IPS-11a (cell line): ENCODE measurements around the gene ABHD8.

Experiments used
- H3K4me3 ChIP-seq: one replicate; pipeline ENCODE4 v1.5.1; 2013; ENCODE audit warnings: low read depth, low read length, control low read depth

The ABHD8 gene, protein sequence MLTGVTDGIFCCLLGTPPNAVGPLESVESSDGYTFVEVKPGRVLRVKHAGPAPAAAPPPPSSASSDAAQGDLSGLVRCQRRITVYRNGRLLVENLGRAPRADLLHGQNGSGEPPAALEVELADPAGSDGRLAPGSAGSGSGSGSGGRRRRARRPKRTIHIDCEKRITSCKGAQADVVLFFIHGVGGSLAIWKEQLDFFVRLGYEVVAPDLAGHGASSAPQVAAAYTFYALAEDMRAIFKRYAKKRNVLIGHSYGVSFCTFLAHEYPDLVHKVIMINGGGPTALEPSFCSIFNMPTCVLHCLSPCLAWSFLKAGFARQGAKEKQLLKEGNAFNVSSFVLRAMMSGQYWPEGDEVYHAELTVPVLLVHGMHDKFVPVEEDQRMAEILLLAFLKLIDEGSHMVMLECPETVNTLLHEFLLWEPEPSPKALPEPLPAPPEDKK

DNA sequence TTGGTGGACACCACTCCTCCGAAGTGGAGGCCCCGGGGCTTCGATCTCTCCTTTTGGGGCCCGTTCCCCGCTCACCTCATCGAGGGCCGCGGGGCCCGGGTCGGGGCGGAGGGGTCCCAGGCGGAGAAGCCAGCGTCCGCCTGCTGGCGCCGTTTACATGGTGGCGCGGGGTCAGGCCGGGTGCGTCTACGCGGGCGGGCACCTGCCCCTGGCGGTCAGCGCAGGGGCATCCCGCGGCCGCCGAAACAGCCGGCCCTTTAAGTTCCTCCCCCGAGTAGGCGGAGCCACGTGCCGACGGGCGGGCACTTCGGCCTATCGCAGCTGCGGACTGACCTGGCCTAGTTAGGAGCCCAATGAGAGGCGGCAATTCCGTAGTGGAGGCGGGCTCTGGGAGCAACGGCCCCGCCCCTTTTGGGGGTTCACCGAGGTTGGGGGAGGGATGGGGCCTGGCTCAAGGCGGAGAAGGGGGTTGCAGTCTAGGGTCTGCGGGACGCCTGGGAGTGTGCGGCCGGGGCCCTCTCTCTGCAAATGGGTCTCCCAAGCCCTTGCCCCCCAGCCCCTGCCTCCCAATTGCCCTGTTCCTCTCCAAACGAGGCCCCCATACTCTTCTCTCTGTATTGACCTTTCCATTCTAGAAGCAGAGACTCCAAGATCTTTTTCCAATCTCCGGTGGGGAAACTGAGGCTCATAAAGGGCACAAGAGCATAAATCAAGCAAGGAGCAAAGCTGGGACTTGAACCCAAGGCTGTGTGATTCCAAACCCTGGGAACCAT lies at the start of gene ABHD8:
TSS of gene ABHD8 (minus strand) at position 259 of the 773 bp plus-strand sequence. CDS start 1,809 bp downstream, outside the sequence.
- peak within 1 kb of the TSS; percentile 37 for H3K4me3 ChIP-seq

DNA sequence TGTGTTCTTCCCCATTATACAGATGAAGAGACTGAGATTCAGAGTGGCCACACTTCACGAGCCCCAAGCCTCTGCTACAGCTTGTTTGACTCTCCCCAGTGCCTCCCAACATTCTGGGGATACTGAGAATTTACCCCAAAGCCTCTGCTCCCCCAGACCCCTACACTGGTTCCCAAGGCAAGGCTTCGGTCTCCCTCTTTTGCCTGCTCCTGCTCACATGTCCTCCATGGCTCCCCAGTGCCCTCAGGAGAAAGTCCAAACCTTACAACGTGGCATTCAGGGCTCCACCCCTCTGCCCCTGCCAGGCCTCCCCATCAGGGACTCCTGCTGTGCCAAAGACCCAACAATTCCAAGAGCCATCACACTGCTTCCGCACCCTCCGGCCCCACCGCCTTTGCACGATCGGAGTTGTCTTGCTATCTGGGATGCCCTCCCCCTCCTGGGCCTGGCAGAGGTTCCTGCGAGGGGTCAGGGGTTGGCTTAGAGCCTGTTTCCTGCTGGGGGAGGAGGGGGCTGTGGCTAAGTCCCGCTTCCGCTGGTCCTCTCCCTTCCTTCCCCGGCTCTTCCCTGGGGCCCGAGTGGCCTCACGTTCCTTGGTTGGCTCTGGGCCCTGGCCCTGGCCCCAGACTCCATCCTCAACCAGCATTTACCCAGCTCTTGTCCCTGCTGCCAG lies 49.5 kb upstream of the ABHD8 start:
- no peak overlapping the region for H3K4me3 ChIP-seq

DNA sequence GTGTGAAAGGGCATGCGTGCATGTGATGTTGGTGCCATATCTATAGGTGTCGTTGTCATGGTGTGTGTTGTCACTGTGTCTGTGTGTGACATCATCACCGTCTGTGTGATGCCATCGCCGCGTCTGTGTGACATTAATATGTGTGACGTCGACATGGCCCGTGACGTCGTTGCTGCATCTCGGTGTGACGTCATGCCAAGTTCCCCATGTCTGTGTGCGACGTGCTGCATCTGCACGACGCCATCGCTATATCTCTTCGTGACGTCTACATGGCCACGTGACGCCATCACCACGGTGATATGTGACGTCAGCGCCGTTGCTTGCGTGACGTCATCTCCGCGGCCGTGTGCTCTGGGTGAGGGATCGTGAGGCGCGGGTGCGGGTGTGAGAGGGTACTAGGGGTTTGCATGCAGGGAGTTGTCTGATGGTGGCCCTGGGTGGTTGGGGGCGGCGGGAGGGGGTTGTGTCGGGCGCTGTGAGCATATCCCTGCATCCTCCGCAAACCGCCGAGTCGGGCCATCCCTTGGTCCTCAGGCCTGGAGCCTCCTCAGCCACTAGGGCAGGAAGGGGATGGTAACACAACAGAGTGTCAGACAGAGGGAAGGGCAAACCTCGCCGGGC lies 48.7 kb upstream of the ABHD8 start:
- H3K4me3 ChIP-seq = no peak overlapping the region

DNA sequence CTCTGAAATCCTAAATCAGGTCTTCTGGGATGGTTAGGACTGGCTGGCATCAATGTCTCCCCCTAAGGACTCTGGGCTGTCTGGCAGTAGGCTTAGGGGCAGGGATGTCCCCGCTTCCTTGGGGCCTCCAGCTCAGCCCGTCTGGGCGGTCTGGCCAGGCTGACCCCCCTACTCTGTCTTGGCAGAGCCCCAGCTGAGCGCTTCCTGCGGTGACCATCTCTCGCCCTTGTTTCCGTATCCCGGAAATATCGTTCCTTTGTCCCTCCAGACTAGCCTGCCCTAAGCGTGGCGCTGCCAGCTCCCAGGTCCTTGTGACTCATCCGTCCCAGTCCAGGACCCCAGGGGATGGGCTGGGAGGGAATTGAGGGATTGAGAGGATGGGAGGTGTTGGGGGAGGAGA lies 45.5 kb upstream of the ABHD8 start:
- H3K4me3 ChIP-seq = no peak overlapping the region

DNA sequence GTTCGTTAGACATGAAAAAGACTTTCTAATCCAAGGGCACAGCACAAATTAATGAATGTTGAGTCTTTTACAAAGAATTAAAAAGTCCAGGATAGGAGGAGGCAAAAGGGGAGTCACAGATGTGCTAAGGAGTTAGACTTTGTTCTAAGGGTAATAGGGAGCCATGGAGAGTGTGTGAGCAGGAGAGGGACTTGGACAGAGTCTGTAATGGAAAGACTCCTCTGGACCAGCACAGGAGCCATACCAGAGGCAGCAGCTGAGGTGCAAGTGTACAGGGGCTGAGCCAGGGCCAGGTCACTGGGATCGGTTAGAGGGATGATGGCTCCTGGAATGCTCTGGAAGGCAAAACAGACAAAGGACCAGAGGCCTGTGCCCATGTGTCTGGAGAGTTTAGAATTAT lies 44.7 kb upstream of the ABHD8 start:
- H3K4me3 ChIP-seq = no peak overlapping the region

DNA sequence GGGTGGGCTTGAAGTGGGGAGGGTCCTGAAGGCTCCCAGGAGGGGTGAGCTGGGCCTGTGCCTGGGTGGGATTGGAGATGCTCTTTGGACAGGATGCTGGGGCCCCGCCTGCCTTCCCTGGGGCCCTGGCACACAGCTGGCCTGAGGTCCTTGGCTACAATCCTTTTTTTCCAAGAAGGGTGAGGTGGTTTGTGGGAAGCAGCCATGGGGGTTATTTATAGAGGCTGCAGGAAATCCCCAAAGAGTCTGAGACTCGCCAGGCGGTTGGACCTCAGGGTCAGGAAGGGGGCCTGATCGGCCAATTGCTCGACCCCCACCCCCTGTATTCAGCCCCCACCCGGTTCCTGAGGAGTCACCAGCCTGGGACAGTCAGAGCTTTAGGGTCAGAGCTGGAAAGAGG lies 44.1 kb upstream of the ABHD8 start:
- no peak overlapping the region for H3K4me3 ChIP-seq

DNA sequence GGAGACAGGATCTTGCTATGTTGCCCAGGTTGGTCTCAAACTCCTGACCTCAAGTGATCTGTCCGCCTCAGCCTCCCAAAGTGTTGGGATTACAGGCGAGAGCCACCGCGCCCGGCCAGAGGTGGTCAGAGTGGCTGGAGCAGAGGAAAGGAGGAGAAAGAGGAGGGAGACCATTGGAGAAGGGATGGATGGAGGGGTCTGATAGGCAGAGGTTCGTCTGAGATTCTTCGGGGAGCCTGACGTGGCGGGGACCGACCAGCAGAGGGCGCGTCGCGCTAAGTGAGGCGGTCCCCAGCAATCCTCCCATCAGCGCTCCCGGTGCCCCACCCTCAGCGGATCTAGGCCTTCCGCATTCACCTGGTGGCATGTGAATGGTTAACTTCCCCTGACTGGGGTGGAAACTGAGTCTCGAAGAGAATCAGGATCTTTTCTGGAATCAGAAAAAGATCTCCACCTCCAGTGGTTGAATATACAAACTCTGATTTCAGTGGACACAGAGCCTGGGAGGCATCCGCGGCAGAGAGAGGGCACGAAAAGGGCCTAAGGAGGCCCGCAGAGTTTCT lies 43.0 kb upstream of the ABHD8 start:
- no peak overlapping the region for H3K4me3 ChIP-seq

DNA sequence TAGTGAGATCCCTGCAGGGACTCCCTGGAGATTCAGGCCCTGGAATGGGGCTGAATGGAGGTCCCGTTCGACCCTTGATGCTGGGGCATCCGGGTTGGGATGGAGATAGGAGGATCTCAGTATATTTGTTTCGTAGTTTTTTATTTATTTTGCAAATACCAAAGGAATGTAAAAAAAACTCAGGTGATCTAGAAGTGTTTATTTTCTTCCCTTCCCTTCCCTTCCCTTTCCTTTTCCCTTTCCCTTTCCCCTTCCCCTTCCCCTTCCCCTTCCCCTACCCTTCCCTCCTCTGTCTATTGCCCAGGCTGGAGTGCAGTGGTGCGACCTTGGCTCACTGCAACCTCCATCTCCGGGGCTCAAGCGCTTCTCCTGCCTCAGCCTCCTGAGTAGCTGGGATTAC lies 38.6 kb upstream of the ABHD8 start:
- H3K4me3 ChIP-seq = no peak overlapping the region

DNA sequence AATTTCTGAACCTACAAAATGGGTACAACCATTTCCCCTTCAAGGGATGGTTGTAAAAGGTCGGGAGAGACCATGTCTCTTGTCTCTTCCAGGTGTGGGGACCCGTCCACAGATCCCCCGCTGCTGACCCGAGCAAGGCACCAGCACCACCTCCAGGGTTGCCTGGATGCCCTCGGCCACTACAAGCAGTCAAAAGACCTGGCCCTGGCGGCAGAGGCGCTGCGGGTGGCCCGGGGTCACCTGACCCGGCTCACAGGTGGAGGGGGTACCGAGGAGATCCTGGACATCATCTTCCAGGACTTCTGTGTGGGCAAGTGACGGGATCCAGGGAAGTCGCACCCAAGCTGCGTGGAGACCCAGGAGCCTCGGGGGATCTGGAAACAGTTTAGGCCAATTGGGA lies 38.2 kb upstream of the ABHD8 start:
- H3K4me3 ChIP-seq = no peak overlapping the region

DNA sequence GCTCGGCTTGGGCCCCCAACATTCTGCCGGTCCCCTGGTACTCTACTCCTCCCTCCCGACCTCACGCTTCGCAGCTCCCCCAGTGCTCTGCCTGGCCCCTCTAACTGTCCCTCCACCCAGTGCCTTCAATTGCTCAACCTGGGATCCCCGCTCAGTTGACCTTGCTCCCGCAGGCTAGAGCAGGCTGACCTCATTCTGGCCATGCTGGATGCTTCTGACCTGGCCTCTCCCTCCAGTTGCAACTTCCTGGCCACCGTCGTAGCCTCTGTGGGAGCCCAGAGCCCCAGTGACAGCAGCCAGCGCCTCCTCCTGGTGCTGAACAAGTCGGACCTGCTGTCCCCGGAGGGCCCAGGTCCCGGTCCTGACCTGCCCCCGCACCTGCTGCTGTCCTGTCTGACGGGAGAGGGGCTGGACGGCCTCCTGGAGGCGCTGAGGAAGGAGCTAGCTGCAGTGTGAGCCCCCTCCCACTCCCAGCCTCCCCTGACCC lies 37.7 kb upstream of the ABHD8 start:
- no peak overlapping the region for H3K4me3 ChIP-seq

DNA sequence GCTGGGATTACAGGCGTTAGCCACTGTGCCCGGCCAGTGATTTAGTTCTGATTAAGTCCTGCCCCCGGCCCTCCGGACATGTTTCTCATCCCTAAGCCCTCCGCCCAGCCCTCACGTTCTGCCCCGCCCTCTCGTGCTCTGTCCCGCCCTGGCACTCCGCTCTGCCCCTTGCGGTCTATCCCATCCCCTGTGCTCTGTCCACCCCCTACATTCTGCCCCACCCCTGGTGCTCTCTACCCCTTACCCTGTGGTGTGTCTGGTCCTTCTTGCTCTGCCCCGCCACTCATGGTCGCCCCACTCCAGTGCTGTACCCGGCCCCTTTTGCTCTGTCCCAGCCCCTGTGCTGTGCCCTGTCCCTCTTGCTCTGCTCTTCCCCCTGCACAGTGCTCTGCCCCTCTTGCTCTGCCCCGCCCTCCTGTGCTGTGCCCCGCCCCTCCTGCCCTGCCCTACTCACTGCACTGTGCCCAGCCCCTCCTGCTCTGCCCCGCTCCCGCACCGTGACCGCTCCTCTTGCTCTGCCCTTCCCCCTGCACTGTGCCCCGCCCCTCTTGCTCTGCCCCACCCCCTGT lies 37.2 kb upstream of the ABHD8 start:
- H3K4me3 ChIP-seq = no peak overlapping the region

DNA sequence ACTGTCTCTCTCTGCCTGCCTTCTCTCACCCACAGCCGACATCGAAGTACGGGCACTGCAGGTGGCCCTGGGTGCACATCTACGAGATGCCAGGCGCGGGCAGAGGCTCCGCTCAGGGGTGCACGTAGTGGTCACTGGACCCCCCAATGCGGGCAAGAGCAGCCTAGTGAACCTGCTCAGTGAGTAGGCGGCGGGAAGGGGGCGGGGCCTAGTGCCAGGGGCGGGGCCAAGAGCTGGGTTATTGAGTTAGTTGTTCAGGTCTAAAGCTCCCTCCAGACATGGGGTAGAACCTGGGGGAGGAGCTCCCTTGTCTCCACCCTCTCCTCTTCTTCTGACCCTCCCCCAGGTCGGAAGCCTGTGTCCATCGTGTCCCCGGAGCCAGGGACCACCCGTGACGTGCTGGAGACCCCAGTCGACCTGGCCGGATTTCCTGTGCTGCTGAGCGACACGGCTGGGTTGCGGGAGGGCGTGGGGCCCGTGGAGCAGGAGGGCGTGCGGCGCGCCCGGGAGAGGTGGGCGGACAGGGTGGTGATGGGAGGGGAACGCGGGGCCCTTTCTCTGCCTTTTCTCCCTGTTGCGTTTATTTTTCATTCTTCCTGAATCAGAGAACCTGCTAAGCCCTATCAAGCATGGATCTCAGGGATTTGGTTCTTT lies 36.0 kb upstream of the ABHD8 start:
- H3K4me3 ChIP-seq = no peak overlapping the region

DNA sequence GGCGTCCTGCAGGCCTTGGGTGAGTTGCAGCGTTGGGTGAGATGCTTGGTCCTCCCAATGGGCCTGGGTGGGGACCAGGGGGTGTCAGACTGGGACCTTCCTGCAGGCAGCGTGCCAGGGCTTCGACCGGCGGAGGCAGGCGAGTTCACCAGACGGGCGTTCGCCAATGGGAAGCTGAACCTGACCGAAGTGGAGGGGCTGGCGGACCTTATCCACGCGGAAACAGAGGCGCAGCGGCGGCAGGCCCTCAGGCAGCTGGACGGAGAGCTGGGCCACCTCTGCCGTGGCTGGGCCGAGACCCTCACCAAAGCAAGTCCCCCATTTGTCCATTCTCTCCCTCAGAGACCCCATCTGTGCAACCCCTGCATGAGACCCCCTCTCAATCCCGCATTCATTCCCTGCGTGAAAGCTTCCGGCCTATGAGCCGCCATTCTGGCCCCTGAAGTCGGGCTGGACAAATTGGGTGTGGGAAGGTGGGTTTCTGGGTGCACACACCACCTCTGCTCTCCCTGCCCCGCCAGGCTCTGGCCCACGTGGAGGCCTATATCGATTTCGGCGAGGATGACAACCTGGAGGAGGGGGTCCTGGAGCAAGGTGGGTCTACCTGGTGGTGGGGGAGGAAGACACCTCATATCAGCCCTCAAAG lies 35.3 kb upstream of the ABHD8 start:
- peak overlapping the region; percentile 96 for H3K4me3 ChIP-seq

DNA sequence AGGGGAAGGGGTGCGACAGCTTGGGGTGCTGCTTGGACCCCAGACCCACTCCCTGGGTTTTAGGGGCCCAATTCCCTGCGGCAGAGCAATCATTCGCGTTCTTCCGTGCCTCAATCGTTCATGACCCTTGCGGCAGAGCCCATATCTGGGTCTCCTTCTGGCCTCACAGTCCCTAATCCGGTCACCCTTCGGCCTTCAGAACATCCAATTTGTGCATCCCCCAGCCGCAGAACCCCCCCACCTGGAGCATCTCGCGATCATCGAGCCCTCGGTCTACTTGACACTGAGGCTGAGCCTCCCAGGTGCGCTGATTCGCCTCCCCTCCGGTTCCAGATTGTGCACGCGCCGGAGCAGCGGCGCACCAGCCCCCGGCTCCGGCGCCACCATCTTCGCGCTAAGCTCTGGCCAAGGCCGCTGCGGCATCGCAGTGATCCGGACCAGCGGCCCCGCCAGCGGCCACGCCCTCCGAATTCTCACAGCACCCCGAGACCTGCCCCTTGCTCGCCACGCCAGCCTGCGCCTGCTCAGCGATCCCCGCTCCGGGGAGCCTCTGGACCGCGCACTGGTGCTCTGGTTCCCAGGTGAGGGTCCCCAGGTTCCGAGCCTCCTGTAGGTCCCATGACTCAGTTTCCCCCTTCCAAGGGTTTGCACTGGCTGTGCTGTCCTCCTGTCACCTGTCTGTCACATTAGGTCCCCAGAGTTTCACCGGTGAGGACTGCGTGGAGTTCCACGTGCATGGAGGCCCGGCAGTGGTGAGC lies 34.6 kb upstream of the ABHD8 start:
- H3K4me3 ChIP-seq = peak overlapping the region; percentile 96

DNA sequence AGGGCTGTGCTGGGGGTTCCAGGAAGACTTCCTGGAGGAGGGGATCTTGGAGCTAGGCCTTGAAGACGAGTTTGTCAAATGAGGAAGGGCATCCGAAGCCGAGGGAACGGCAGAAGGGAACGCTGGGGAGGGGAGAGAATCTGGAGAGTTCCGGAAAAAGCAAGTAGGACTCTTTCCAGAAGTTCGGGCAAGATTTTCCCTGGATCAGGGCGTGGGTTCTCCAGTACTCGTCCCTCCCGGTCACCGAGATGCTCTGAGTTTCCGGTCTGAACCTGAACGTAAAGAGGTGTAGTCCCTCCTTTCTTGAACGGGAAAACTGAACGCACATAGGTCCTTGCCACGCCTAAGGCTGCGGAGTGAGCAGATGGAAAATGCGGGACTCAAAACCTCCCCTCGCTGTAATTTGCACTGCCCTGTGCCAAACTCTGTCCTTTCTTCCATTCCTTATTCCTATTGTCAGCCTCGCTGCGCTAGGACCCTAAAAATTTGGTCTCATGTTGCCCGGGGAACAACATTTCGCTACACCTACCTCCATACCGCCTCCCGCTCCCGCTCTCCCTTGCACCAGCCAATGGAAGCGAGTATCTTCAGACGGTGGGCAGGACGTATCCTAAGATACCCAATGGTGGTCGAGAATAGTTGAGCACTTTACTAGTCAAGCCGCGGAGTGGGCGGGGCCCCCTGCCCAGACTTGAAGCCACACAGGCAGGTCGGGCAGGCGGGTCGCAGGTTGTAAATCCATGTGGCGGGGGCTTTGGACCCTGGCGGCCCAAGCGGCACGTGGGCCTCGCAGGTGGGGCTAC lies 33.8 kb upstream of the ABHD8 start, which contains the start of gene GTPBP3:
TSS of gene GTPBP3 (plus strand) at position 682 of the 803 bp plus-strand sequence. CDS start at position 741, 59 bp downstream.
- H3K4me3 ChIP-seq = peak within 1 kb of the TSS; percentile 96

DNA sequence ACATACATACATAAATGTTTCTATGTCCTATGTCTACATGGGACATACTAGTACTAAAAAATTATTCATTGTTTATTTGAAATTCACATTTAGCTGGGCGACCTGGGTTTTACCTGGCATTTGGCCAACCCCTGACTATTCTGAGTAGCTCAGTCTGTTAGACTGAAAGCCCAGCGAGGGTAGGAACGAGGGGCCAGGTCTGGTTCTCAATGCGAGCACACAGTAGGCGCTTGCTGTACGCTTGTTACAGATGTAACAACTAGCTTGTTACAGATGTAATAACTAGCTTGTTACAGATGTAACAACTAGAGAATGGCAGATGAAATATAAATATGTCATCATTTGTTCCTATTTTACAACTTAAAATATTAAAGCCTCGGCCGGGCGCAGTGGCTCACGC lies 32.4 kb upstream of the ABHD8 start:
- no peak overlapping the region for H3K4me3 ChIP-seq
